Esophagus muscularis mucosa (tissue), 4 donors: Measurements from ENCODE around the gene MVB12B. TPM values are rescaled to one million over a fixed set of nuclear protein-coding genes. Genes with fewer than 3 reads are reported as not detected.

ENCODE experiments used
- DNase-seq: peaks from one replicate; pipeline ENCODE4 v3.0.0-alpha.2; 2017; ENCODE audit errors: extremely low spot score
- H3K27ac ChIP-seq, 4 donors: fragments of 200-600 bp; sonication (generic); replicated peaks in 1 of 4; 1 replicate in 3 of 4; 2 replicates in 1 of 4; pipeline ENCODE4 v1.5.1; 2016 to 2019; ENCODE audit warnings: mild to moderate bottlenecking in 1 of 4
- H3K27me3 ChIP-seq, 4 donors: fragments of 200-600 bp; sonication (generic); one replicate each; pipeline versions ENCODE4 v1.5.1 to v1.6.0; 2016 to 2019
- H3K36me3 ChIP-seq, 4 donors: fragments of 200-600 bp; sonication (generic); one replicate each; pipeline ENCODE4 v1.5.1; 2016 to 2019
- H3K4me1 ChIP-seq, 4 donors: fragments of 200-600 bp; sonication (generic); one replicate each; pipeline ENCODE4 v1.5.1; 2016 to 2019
- H3K4me3 ChIP-seq, 4 donors: fragments of 200-600 bp; sonication (generic); 1 replicate in 2 of 4; 2 replicates in 2 of 4; pipeline ENCODE4 v1.5.1; 2016 to 2019; ENCODE audit warnings: mild to moderate bottlenecking in 4 of 4, moderate library complexity in 1 of 4
- H3K9me3 ChIP-seq, 4 donors: fragments of 200-600 bp; sonication (generic); 1 replicate in 3 of 4; 2 replicates in 1 of 4; pipeline ENCODE4 v1.5.1; 2016 to 2019
- CTCF ChIP-seq, 3 experiments: fragments of 200-600 bp in 2 of 3; fragments of 450-650 bp in 1 of 3; sonication (generic) in 2 of 3; IDR thresholded peaks; one replicate each; pipeline ENCODE4 v1.5.1; 2017 to 2019; ENCODE audit warnings: antibody characterized with exemption in 3 of 3, mild to moderate bottlenecking in 2 of 3, moderate library complexity in 1 of 3
- EP300 ChIP-seq: sonication (generic); formaldehyde crosslinking; IDR thresholded peaks from one replicate; pipeline ENCODE4 v1.6.1; 2017; ENCODE audit warnings: antibody characterized with exemption
- POLR2A ChIP-seq: fragments of 450-650 bp; IDR thresholded peaks from one replicate; pipeline ENCODE4 v1.6.1; 2017; ENCODE audit warnings: antibody characterized with exemption, moderate library complexity, mild to moderate bottlenecking, low read depth
- POLR2AphosphoS5 ChIP-seq, 2 donors: sonication (generic); formaldehyde crosslinking; IDR thresholded peaks; one replicate each; pipeline ENCODE4 v1.6.1; 2017; ENCODE audit warnings: antibody characterized with exemption in 2 of 2
- WGBS: methylation state at CpG from one replicate; pipeline ENCODE4 v1.1.5; 2018; 5-methylcytosine and 5-hydroxymethylcytosine counted together
- intact Hi-C: fragments of 100-400 bp; cut with DNase I; formaldehyde crosslinking; loops from one replicate; pipeline ENCODE4 v1.15.1; 2023
- total RNA-seq, 4 donors: library from RNA; depleted of rRNA; stranded (reverse); fragments of >200 nt; gene quantifications; one replicate each; pipeline versions ENCODE4 v1.1.0 to v1.2.1, GENCODE V29; 2016

The MVB12B gene
- total RNA-seq, 4 donors from 2014 or later, result 14.1 to 25.0 (median 18.4) TPM

GRCh38 chr9:126457890-126458289 lies 131.3 kb downstream of the MVB12B start:
- Histone ChIP-seq H3K36me3 (peaks cover 0 to 17% (median 11%) of the 10 kb centered on the region in 4 donors), H3K4me3 (no peak overlapping the region), H3K27ac (no peak overlapping the region), H3K4me1 (peaks cover 0 to 7% (median 1%) of the 10 kb centered on the region in 4 donors), H3K9me3 (no peaks in the 10 kb centered on the region), H3K27me3 (no peaks in the 10 kb centered on the region)
- TF ChIP-seq CTCF (IDR thresholded peaks at IDR 0.05), result no peak
- no peak for TF ChIP-seq EP300
- WGBS, result 89% methylated on average over 9 of the region's 9 CpGs
- DNase-seq, result no peak
- intact Hi-C loops, result no loop called here

- Histone ChIP-seq H3K27ac (no peak overlapping the region), H3K9me3 (no peaks in the 10 kb centered on the region), H3K27me3 (no peaks in the 10 kb centered on the region), H3K4me3 (no peak overlapping the region), H3K36me3 (peaks cover 0 to 17% (median 11%) of the 10 kb centered on the region in 4 donors), H3K4me1 (peaks cover 0 to 7% (median 1%) of the 10 kb centered on the region in 4 donors)
- intact Hi-C loops, result no loop called here
- no peak for TF ChIP-seq CTCF (IDR thresholded peaks at IDR 0.05)
- TF ChIP-seq EP300, result no peak
- TF ChIP-seq POLR2A, result no peak
- TF ChIP-seq POLR2AphosphoS5 (IDR thresholded peaks at IDR 0.05), result no peak
- no peak for DNase-seq
- 83% methylated on average over 6 of the region's 7 CpGs for whole genome bisulfite sequencing
These were observed 132.5 kb downstream of the MVB12B start for GRCh38 chr9:126459126-126459525.

GRCh38 chr9:126459546-126459945 lies 132.9 kb downstream of the MVB12B start:
- no peak overlapping the region for H3K27ac ChIP-seq
- H3K4me1 ChIP-seq, result peaks cover 0 to 7% (median 1%) of the 10 kb centered on the region in 4 donors
- no peak overlapping the region for H3K4me3 ChIP-seq
- intact Hi-C loops, result no loop called here
- DNase-seq, result no peak
- no peaks in the 10 kb centered on the region for H3K9me3 ChIP-seq
- H3K36me3 ChIP-seq, result peaks cover 0 to 17% (median 11%) of the 10 kb centered on the region in 4 donors
- no peak for TF ChIP-seq CTCF (IDR thresholded peaks at IDR 0.05)
- TF ChIP-seq POLR2A, result no peak
- no peak for TF ChIP-seq EP300
- TF ChIP-seq POLR2AphosphoS5 (IDR thresholded peaks at IDR 0.05), result no peak
- H3K27me3 ChIP-seq, result no peaks in the 10 kb centered on the region
- 97% methylated on average over 14 of the region's 16 CpGs for WGBS

GRCh38 chr9:126459965-126460843 lies 133.6 kb downstream of the MVB12B start:
- WGBS, result 77% methylated on average over 14 of the region's 14 CpGs
- no peak overlapping the region for H3K27ac ChIP-seq
- no peaks in the 10 kb centered on the region for H3K27me3 ChIP-seq
- H3K4me3 ChIP-seq, result no peak overlapping the region
- no peaks in the 10 kb centered on the region for H3K9me3 ChIP-seq
- DNase-seq, result no peak
- intact Hi-C loops, result no loop called here
- H3K4me1 ChIP-seq, result peaks cover 0 to 7% (median 1%) of the 10 kb centered on the region in 4 donors
- no peak for TF ChIP-seq POLR2AphosphoS5 (IDR thresholded peaks at IDR 0.05)
- TF ChIP-seq POLR2A, result no peak
- TF ChIP-seq CTCF (IDR thresholded peaks at IDR 0.05), result no peak
- TF ChIP-seq EP300, result no peak
- H3K36me3 ChIP-seq, result peaks cover 0 to 14% (median 7%) of the 10 kb centered on the region in 4 donors
